ENCODE data around the gene STARD13. TPM values are rescaled to one million over a fixed set of nuclear protein-coding genes. Genes with fewer than 3 reads are reported as not detected.

Gene STARD13
- total RNA-seq, 1 experiment from 2014 or later = 9.1 TPM

DNA sequence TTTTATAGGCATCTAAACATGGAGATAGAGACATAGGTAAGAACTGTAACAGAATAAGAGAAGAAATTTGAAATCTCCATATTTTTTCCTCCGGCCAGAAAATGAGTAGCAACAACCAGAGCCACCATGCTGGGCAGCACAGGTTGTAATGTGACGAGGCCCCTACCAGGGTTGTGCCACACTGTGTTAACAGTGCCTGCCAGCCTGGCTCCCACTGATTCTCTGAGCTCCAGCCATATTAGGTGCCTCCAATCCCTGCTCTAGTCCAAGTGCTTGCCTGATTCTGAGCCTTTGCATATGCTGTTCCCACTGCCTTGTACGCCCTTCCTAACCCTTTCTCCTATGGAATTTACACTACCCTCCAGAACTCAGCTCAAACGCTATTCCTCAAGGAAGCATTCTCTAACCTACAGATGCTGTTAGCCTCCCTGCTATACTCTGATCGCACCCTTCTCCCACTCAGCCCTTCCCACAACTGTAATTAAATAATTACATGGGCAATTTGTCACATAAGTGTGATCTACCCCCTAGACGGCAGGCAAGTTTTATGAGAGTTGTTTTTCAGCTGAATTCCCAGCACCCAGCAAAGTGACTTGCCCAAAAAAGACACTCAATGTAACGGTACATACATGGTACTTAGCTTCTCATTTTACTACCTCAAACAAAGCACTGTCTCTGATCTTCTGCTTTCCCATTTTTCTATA is 37.6 kb upstream of the STARD13 start:
- Mint-ChIP-seq H3K4me1 (ENCODE audit: low read depth, unreplicated experiment) (no peaks in the 10 kb centered on the region), H3K27me3 (ENCODE audit: insufficient read depth, unreplicated experiment) (peaks cover 6% of the 10 kb centered on the region), H3K9me3 (ENCODE audit: unreplicated experiment) (no peaks in the 10 kb centered on the region), H3K4me3 (ENCODE audit: unreplicated experiment) (no peak overlapping the region), H3K36me3 (ENCODE audit: insufficient read depth, unreplicated experiment) (no peaks in the 10 kb centered on the region), H3K27ac (ENCODE audit: unreplicated experiment) (no peak overlapping the region)
- intact Hi-C loops (cut with micrococcal nuclease; ENCODE audit: unreplicated experiment) = no loop called here
- Histone ChIP-seq H3K9me3 (no peaks in the 10 kb centered on the region), H3K36me3 (ENCODE audit: control insufficient read depth, insufficient read depth, low read length) (no peaks in the 10 kb centered on the region), H3K4me3 (ENCODE audit: low read depth, low read length) (no peak overlapping the region), H3K4me1 (no peaks in the 10 kb centered on the region), H3K27me3 (replicated peaks; ENCODE audit: control insufficient read depth, insufficient read depth, low read length) (no peaks in the 10 kb centered on the region)
- no TSS peak for BruUV-seq (replicated peaks)
- TF ChIP-seq, protein P1, sequence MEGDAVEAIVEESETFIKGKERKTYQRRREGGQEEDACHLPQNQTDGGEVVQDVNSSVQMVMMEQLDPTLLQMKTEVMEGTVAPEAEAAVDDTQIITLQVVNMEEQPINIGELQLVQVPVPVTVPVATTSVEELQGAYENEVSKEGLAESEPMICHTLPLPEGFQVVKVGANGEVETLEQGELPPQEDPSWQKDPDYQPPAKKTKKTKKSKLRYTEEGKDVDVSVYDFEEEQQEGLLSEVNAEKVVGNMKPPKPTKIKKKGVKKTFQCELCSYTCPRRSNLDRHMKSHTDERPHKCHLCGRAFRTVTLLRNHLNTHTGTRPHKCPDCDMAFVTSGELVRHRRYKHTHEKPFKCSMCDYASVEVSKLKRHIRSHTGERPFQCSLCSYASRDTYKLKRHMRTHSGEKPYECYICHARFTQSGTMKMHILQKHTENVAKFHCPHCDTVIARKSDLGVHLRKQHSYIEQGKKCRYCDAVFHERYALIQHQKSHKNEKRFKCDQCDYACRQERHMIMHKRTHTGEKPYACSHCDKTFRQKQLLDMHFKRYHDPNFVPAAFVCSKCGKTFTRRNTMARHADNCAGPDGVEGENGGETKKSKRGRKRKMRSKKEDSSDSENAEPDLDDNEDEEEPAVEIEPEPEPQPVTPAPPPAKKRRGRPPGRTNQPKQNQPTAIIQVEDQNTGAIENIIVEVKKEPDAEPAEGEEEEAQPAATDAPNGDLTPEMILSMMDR (IDR thresholded peaks at IDR 0.05; ENCODE audit: insufficient read depth in 1 of 2, low read depth in 1 of 2, low read length in 1 of 2, severe bottlenecking in 1 of 2, unreplicated experiment in 1 of 2) = no peak
- DNase-seq = no peak
- POLR2A ChIA-PET = no interaction called here
- CTCF ChIA-PET = no interaction called here

- no peak for DNase-seq
- ChIA-PET POLR2A (no interaction called here), CTCF (no interaction called here)
- intact Hi-C loops (cut with micrococcal nuclease; ENCODE audit: unreplicated experiment) = no loop called here
- BruUV-seq (replicated peaks) = no TSS peak
- H3K27me3 Mint-ChIP-seq (ENCODE audit: insufficient read depth, unreplicated experiment) = peaks cover 6% of the 10 kb centered on the region
- TF ChIP-seq, protein P1 (IDR thresholded peaks at IDR 0.05; ENCODE audit: insufficient read depth in 1 of 2, low read depth in 1 of 2, low read length in 1 of 2, severe bottlenecking in 1 of 2, unreplicated experiment in 1 of 2) = no peak
- no peaks in the 10 kb centered on the region for H3K27me3 ChIP-seq (replicated peaks; ENCODE audit: control insufficient read depth, insufficient read depth, low read length)
- H3K9me3 Mint-ChIP-seq (ENCODE audit: unreplicated experiment) = peaks cover 4% of the 10 kb centered on the region
- no peaks in the 10 kb centered on the region for H3K36me3 ChIP-seq (ENCODE audit: control insufficient read depth, insufficient read depth, low read length)
- H3K36me3 Mint-ChIP-seq (ENCODE audit: insufficient read depth, unreplicated experiment) = no peaks in the 10 kb centered on the region
- no peaks in the 10 kb centered on the region for H3K4me1 Mint-ChIP-seq (ENCODE audit: low read depth, unreplicated experiment)
- H3K4me1 ChIP-seq = no peaks in the 10 kb centered on the region
- no peaks in the 10 kb centered on the region for H3K9me3 ChIP-seq
- H3K4me3 Mint-ChIP-seq (ENCODE audit: unreplicated experiment) = no peak overlapping the region
- H3K4me3 ChIP-seq (ENCODE audit: low read depth, low read length) = no peak overlapping the region
- H3K27ac Mint-ChIP-seq (ENCODE audit: unreplicated experiment) = no peak overlapping the region
These were observed 36.9 kb upstream of the STARD13 start for GRCh38 chr13:33322543-33322809.

DNA sequence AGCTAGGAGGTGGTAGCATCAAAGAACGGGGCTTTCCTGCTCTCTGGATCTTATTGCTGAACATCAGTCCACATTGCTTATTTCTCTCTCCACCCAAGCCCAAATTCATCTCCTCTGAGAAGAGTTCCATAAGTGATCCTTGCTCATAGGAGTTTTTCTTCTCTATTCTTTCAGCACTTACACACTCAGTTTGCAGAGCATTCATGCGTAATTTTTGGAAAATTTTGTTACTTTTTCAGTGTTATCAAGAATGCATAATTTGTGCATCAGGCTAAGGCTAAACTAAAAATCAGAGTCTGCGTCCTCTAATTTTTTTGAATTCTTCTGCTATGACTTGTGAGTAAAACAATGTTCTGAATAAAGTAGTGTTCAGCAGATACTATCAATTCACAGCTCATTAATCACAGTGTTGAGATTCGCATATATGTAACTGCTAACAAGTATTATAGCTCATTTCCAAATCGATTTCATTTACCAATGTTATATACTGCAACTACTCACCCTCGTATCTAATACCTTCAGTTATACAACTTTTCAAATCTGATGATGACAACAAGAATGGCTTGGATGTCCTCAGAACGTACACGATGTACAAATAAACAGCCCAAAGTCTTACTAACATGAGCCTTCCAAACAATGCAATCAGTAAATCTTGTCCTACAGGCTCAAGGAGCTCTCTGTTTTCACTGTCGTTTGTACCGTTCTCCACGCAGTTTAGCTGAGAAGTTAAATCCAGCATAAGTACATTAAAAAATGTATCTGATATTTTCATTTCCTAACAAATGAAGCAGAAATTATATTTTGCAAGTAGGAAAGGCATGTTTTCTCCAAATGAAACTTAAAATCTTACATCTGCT is 36.4 kb upstream of the STARD13 start:
- H3K36me3 Mint-ChIP-seq (ENCODE audit: insufficient read depth, unreplicated experiment) = no peaks in the 10 kb centered on the region
- TF ChIP-seq, protein P1 (IDR thresholded peaks at IDR 0.05; ENCODE audit: insufficient read depth in 1 of 2, low read depth in 1 of 2, low read length in 1 of 2, severe bottlenecking in 1 of 2, unreplicated experiment in 1 of 2) = no peak
- intact Hi-C loops (cut with micrococcal nuclease; ENCODE audit: unreplicated experiment) = no loop called here
- CTCF ChIA-PET = no interaction called here
- Histone ChIP-seq H3K9me3 (no peaks in the 10 kb centered on the region), H3K36me3 (ENCODE audit: control insufficient read depth, insufficient read depth, low read length) (no peaks in the 10 kb centered on the region), H3K4me1 (no peaks in the 10 kb centered on the region), H3K4me3 (ENCODE audit: low read depth, low read length) (no peak overlapping the region), H3K27me3 (replicated peaks; ENCODE audit: control insufficient read depth, insufficient read depth, low read length) (no peaks in the 10 kb centered on the region)
- H3K4me3 Mint-ChIP-seq (ENCODE audit: unreplicated experiment) = no peak overlapping the region
- H3K9me3 Mint-ChIP-seq (ENCODE audit: unreplicated experiment) = peaks cover 9% of the 10 kb centered on the region
- no peak for DNase-seq
- H3K4me1 Mint-ChIP-seq (ENCODE audit: low read depth, unreplicated experiment) = no peaks in the 10 kb centered on the region
- no TSS peak for BruUV-seq (replicated peaks)
- H3K27me3 Mint-ChIP-seq (ENCODE audit: insufficient read depth, unreplicated experiment) = peaks cover 6% of the 10 kb centered on the region
- POLR2A ChIA-PET = interaction anchor here (0.5 kb wide), 1 partner anchor 562 kb away, joined by 3 read pairs; no protein-coding TSS in a partner anchor
- no peak overlapping the region for H3K27ac Mint-ChIP-seq (ENCODE audit: unreplicated experiment)

Measured in Caco-2 (cell line).